H9 (cell line): ENCODE data around the gene ZNF407. TPM values are rescaled to one million over a fixed set of nuclear protein-coding genes. Genes with fewer than 3 reads are reported as not detected.

Experiments
- DNase-seq: peaks from one replicate; pipeline ENCODE4 v3.0.0-alpha.2; 2017
- H2AFZ ChIP-seq: one replicate; pipeline ENCODE4 v1.6.1; 2013; ENCODE audit warnings: mild to moderate bottlenecking, low read length, control low read depth, moderate library complexity
- H2AK5ac ChIP-seq: 2 replicates; pipeline ENCODE4 v1.6.1; 2013; ENCODE audit warnings: low read length, control low read depth, mixed read lengths; ENCODE audit not compliant: insufficient read length
- H2BK120ac ChIP-seq: one replicate; pipeline ENCODE4 v1.6.1; 2013; ENCODE audit warnings: low read depth, mild to moderate bottlenecking, low read length, control low read depth, inconsistent platforms; ENCODE audit not compliant: poor library complexity, severe bottlenecking
- H2BK12ac ChIP-seq: 2 replicates; pipeline ENCODE4 v1.6.1; 2013; ENCODE audit warnings: low read length, control low read depth, mixed read lengths, low read depth; ENCODE audit not compliant: insufficient read length
- H2BK15ac ChIP-seq: 2 replicates; pipeline ENCODE4 v1.6.1; 2013; ENCODE audit warnings: low read depth, low read length, control low read depth
- H2BK20ac ChIP-seq: one replicate; pipeline ENCODE4 v1.6.1; 2013; ENCODE audit warnings: low read depth, mild to moderate bottlenecking, low read length, control low read depth, inconsistent platforms; ENCODE audit not compliant: poor library complexity, severe bottlenecking
- H2BK5ac ChIP-seq: 2 replicates; pipeline ENCODE4 v1.6.1; 2013; ENCODE audit warnings: low read length, control low read depth, mixed read lengths; ENCODE audit not compliant: insufficient read length
- H3K14ac ChIP-seq: 2 replicates; pipeline ENCODE4 v1.6.1; 2013; ENCODE audit warnings: low read length, control low read depth; ENCODE audit not compliant: insufficient read depth
- H3K18ac ChIP-seq: 2 replicates; pipeline ENCODE4 v1.6.1; 2013; ENCODE audit warnings: low read depth, mild to moderate bottlenecking, mixed read lengths, low read length, control low read depth; ENCODE audit not compliant: insufficient read length
- H3K23ac ChIP-seq: 2 replicates; pipeline ENCODE4 v1.6.1; 2013; ENCODE audit warnings: low read length, control low read depth, mixed read lengths, low read depth; ENCODE audit not compliant: insufficient read length
- H3K23me2 ChIP-seq: 2 replicates; pipeline ENCODE4 v1.6.1; 2013; ENCODE audit warnings: low read depth, mild to moderate bottlenecking, mixed read lengths, low read length, control low read depth; ENCODE audit not compliant: insufficient read length, poor library complexity, severe bottlenecking
- H3K27ac ChIP-seq: 2 replicates; pipeline ENCODE4 v1.5.1; 2013; ENCODE audit warnings: low read length, control low read depth, mixed read lengths, low read depth; ENCODE audit not compliant: insufficient read length
- H3K27me3 ChIP-seq: 2 replicates; pipeline ENCODE4 v1.6.1; 2013; ENCODE audit warnings: low read length, control low read depth, inconsistent platforms; ENCODE audit not compliant: insufficient read depth
- H3K4ac ChIP-seq: 2 replicates; pipeline ENCODE4 v1.6.1; 2013; ENCODE audit warnings: low read depth, mild to moderate bottlenecking, control low read depth, inconsistent platforms, low read length, moderate library complexity
- H3K4me1 ChIP-seq: 2 replicates; pipeline ENCODE4 v1.6.1; 2013; ENCODE audit warnings: low read length, control low read depth, inconsistent platforms; ENCODE audit not compliant: insufficient read depth
- H3K4me2 ChIP-seq: 2 replicates; pipeline ENCODE4 v1.6.1; 2013; ENCODE audit warnings: low read length, control low read depth, mixed read lengths; ENCODE audit not compliant: insufficient read length, insufficient read depth
- H3K56ac ChIP-seq: 2 replicates; pipeline ENCODE4 v1.6.1; 2013; ENCODE audit warnings: low read depth, mild to moderate bottlenecking, mixed read lengths, low read length, control low read depth; ENCODE audit not compliant: insufficient read length
- H3K79me1 ChIP-seq: 2 replicates; pipeline ENCODE4 v1.6.1; 2013; ENCODE audit warnings: low read depth, mild to moderate bottlenecking, moderate library complexity, low read length, control low read depth, inconsistent platforms; ENCODE audit not compliant: insufficient read depth, poor library complexity, severe bottlenecking
- H3K79me2 ChIP-seq: 2 replicates; pipeline ENCODE4 v1.6.1; 2013; ENCODE audit warnings: low read length, control low read depth, inconsistent platforms; ENCODE audit not compliant: insufficient read depth
- H3K9ac ChIP-seq: 2 replicates; pipeline ENCODE4 v1.6.1; 2013; ENCODE audit warnings: low read length, control low read depth, mixed read lengths; ENCODE audit not compliant: insufficient read length; ENCODE audit errors: extremely low read depth
- H3K9me3 ChIP-seq: one replicate; pipeline ENCODE4 v1.6.1; 2013; ENCODE audit warnings: low read depth, low read length, inconsistent platforms; ENCODE audit not compliant: control insufficient read depth
- H3T11ph ChIP-seq: one replicate; pipeline ENCODE4 v1.6.1; 2013; ENCODE audit warnings: mild to moderate bottlenecking, low read length, control low read depth, inconsistent platforms
- H4K20me1 ChIP-seq: one replicate; pipeline ENCODE4 v1.6.1; 2013; ENCODE audit not compliant: control insufficient read depth, insufficient read length, insufficient read depth
- H4K5ac ChIP-seq: 2 replicates; pipeline ENCODE4 v1.6.1; 2013; ENCODE audit warnings: low read depth, mild to moderate bottlenecking, mixed read lengths, low read length, control low read depth; ENCODE audit not compliant: insufficient read length
- H4K8ac ChIP-seq: replicated peaks from 2 replicates; pipeline ENCODE4 v1.6.1; 2013; ENCODE audit warnings: low read length, control low read depth, mixed read lengths, low read depth; ENCODE audit not compliant: insufficient read length
- H4K91ac ChIP-seq: 2 replicates; pipeline ENCODE4 v1.6.1; 2013; ENCODE audit warnings: low read depth, mild to moderate bottlenecking, moderate library complexity, mixed read lengths, low read length, control low read depth; ENCODE audit not compliant: insufficient read length
- H3K27ac Mint-ChIP-seq, 3 experiments: 2 replicates in 2 of 3; 3 replicates in 1 of 3; pipeline ENCODE4 v1.8.0; 2020 to 2021; ENCODE audit warnings: mixed read lengths in 3 of 3, mild to moderate bottlenecking in 1 of 3, moderate library complexity in 1 of 3
- H3K27me3 Mint-ChIP-seq: 2 replicates; pipeline ENCODE4 v1.8.0; 2021; ENCODE audit warnings: low read depth, mild to moderate bottlenecking, moderate library complexity, mixed read lengths
- H3K36me3 Mint-ChIP-seq, 3 experiments: 2 replicates in 2 of 3; 3 replicates in 1 of 3; pipeline ENCODE4 v1.8.0; 2020 to 2021; ENCODE audit warnings: low read depth in 3 of 3, mixed read lengths in 3 of 3; ENCODE audit not compliant: insufficient read depth in 1 of 3
- H3K4me1 Mint-ChIP-seq, 2 experiments: 2 replicates each; pipeline ENCODE4 v1.8.0; 2020; ENCODE audit warnings: mixed read lengths in 2 of 2
- H3K4me3 Mint-ChIP-seq, 2 experiments: 2 replicates in 1 of 2; 3 replicates in 1 of 2; pipeline ENCODE4 v1.8.0; 2020 to 2021; ENCODE audit warnings: mild to moderate bottlenecking in 2 of 2, mixed read lengths in 2 of 2, moderate library complexity in 1 of 2
- H3K9me3 Mint-ChIP-seq, 2 experiments: 2 replicates in 1 of 2; 3 replicates in 1 of 2; pipeline ENCODE4 v1.8.0; 2020; ENCODE audit warnings: mild to moderate bottlenecking in 2 of 2, mixed read lengths in 2 of 2, moderate library complexity in 1 of 2
- CTCF ChIP-seq: fragments of 200-600 bp; sonication (generic); conservative IDR thresholded peaks from 3 replicates; pipeline ENCODE4 v1.8.0; 2021; ENCODE audit warnings: antibody characterized with exemption, mild to moderate bottlenecking
- WGBS: extraction: QIAGEN DNeasy Blood & Tissue Kit; methylation state at CpG from one replicate; pipeline ENCODE4 v1.1.7; 2013; ENCODE audit warnings: missing lambda C conversion rate, low lambda C conversion rate, mixed read lengths; ENCODE audit not compliant: insufficient read length; ENCODE audit errors: extremely low coverage; 5-methylcytosine and 5-hydroxymethylcytosine counted together
- total RNA-seq: library from RNA; stranded (reverse); gene quantifications from 2 replicates; pipeline ENCODE4 v1.2.1, GENCODE V29; 2021

Gene ZNF407
- total RNA-seq, 1 experiment from 2014 or later, result 8.7 TPM

- Histone ChIP-seq H3K9me3 (no peaks in the 10 kb centered on the region), H3K4me1 (no peaks in the 10 kb centered on the region), H3K4me2 (no peak overlapping the region), H3K18ac (no peak overlapping the region), H3K23me2 (no peaks in the 10 kb centered on the region), H3K27ac (no peak overlapping the region), H3K9ac (no peak overlapping the region), H3K56ac (no peak overlapping the region), H4K20me1 (no peaks in the 10 kb centered on the region), H2AFZ (no peak overlapping the region), H4K5ac (no peak overlapping the region), H2BK15ac (no peak overlapping the region), H2BK5ac (no peak overlapping the region), H3K14ac (no peak overlapping the region), H3K27me3 (no peaks in the 10 kb centered on the region), H3K79me1 (no peaks in the 10 kb centered on the region), H3K79me2 (no peaks in the 10 kb centered on the region), H2AK5ac (no peak overlapping the region), H2BK12ac (no peak overlapping the region), H3T11ph (no peak overlapping the region), H3K4ac (no peak overlapping the region), H2BK20ac (no peak overlapping the region), H2BK120ac (no peak overlapping the region), H4K8ac (no peak overlapping the region), H4K91ac (no peak overlapping the region), H3K23ac (no peak overlapping the region)
- peaks cover 2% of the 10 kb centered on the region; the same call in 1 of the 2 replicates for H3K27me3 Mint-ChIP-seq
- no peak for TF ChIP-seq CTCF
- peaks cover 0 to 5% of the 10 kb centered on the region in 2 experiments; a peak in 1 of 4 replicates for H3K4me1 Mint-ChIP-seq
- no peak overlapping the region for H3K4me3 Mint-ChIP-seq
- H3K27ac Mint-ChIP-seq, result peak overlapping the region in 1 of 3 experiments; percentile 26; a peak in 2 of 7 replicates
- WGBS, result no CpG with 5 or more reads among the region's 9 CpGs
- DNase-seq, result no peak
- peaks cover 2% of the 10 kb centered on the region in 2 experiments; a peak in 2 of 5 replicates for H3K9me3 Mint-ChIP-seq
- H3K36me3 Mint-ChIP-seq, result no peaks in the 10 kb centered on the region; a peak in 1 of 7 replicates
Observed at GRCh38 chr18:75071484-75071785, 473.8 kb downstream of the ZNF407 start.
